Ovary (tissue), 3 donors: ENCODE results near the gene PHACTR1.

Experiments
- EP300 ChIP-seq: sonication (generic); formaldehyde crosslinking; IDR thresholded peaks from one replicate; pipeline ENCODE4 v1.6.1; 2017; ENCODE audit warnings: antibody characterized with exemption
- POLR2A ChIP-seq: fragments of 450-650 bp; IDR thresholded peaks from one replicate; pipeline ENCODE4 v1.6.1; 2017; ENCODE audit warnings: antibody characterized with exemption, mild to moderate bottlenecking, moderate library complexity
- TF ChIP-seq, protein P1 (sequence below), 3 donors: fragments of 450-650 bp in 2 of 3; fragments of 200-600 bp in 1 of 3; IDR thresholded peaks; one replicate each; pipeline versions ENCODE4 v1.5.1 to v1.8.0; 2016 to 2022; ENCODE audit warnings: antibody characterized with exemption in 3 of 3, mild to moderate bottlenecking in 1 of 3
- donor health status: DM: no; HTN: no; CAD: no.

- TF ChIP-seq POLR2A, result no peak
- TF ChIP-seq, protein P1, sequence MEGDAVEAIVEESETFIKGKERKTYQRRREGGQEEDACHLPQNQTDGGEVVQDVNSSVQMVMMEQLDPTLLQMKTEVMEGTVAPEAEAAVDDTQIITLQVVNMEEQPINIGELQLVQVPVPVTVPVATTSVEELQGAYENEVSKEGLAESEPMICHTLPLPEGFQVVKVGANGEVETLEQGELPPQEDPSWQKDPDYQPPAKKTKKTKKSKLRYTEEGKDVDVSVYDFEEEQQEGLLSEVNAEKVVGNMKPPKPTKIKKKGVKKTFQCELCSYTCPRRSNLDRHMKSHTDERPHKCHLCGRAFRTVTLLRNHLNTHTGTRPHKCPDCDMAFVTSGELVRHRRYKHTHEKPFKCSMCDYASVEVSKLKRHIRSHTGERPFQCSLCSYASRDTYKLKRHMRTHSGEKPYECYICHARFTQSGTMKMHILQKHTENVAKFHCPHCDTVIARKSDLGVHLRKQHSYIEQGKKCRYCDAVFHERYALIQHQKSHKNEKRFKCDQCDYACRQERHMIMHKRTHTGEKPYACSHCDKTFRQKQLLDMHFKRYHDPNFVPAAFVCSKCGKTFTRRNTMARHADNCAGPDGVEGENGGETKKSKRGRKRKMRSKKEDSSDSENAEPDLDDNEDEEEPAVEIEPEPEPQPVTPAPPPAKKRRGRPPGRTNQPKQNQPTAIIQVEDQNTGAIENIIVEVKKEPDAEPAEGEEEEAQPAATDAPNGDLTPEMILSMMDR (IDR thresholded peaks at IDR 0.05), result no peak
- no peak for TF ChIP-seq EP300
These were observed 153.4 kb downstream of the PHACTR1 start for GRCh38 chr6:12869816-12870432.
